Erythroblast (primary cell): ENCODE measurements around the gene PSMC5.

Experiments used
- GATA1 ChIP-seq: IDR thresholded peaks from 2 replicates; pipeline ENCODE4 v1.6.1; 2011; ENCODE audit warnings: low read depth, mild to moderate bottlenecking, control low read depth, low read length, moderate library complexity
- POLR2A ChIP-seq: IDR thresholded peaks from 2 replicates; pipeline ENCODE4 v1.6.1; 2011; ENCODE audit warnings: mild to moderate bottlenecking, low read length

DNA sequence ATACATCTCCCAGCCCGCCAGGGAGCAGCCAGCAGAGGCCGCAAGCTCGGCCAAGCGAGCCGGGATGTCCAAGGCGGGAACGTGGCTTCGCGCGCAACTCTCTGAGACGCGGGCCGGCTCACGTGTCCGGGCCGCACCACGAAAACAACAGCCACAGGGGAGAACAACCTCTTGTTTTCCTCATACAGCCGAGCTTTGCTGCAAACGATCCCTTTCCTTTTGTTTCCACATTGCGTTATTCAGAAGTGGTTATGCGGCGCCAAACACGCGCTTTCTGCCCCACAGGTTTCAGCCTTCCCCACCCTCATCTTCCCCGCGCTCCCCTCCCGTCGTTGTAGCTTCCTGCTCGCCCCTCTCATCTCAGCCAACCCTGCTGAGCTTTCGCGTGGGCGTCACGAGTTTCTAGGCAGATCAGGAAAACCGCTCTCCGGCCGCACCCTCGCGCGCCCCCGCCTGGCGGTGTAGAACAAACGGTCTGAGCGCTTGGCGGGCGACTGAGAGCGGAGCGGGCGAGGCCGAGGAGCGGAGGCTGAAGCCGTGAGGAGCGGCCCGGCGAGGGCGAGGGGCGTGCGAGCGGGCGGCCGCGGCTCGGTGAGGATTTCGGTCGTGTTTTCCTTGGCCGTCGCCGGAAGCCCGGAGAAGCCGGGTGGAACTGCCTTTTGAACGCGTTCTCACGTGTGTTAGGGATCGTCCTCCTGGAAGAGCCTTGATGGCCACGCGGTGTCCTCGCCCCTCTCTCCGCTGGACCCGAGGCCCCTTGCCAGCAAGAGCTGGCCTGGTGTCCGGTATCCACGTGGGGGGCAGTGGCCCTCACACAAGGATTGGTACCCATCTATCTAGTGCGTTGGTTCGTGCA lies 21.8 kb downstream of the PSMC5 start:
- no peak for TF ChIP-seq POLR2A
- no peak for TF ChIP-seq GATA1
